ENCODE results near the gene CD79A.
"Not testable (repeated sequence)": the region's sequence is repeated elsewhere in the genome, so short reads cannot be mapped to it uniquely, and the experiment has no call there.

Gene CD79A

GRCh38 chr19:41905273-41906002 is 28.4 kb downstream of the CD79A start:
- DNase-seq (ENCODE audit: low read depth in 2 of 2): no peak

GRCh38 chr19:41906271-41906670 is 29.2 kb downstream of the CD79A start:
- DNase-seq (ENCODE audit: low read depth in 2 of 2): no peak

GRCh38 chr19:41906916-41907680 is 30.0 kb downstream of the CD79A start:
- no peak for DNase-seq (ENCODE audit: low read depth in 2 of 2)

- DNase-seq (ENCODE audit: low read depth in 2 of 2): no peak
These were observed 31.0 kb downstream of the CD79A start for GRCh38 chr19:41907994-41908615.

GRCh38 chr19:41908724-41909464 is 31.8 kb downstream of the CD79A start:
- DNase-seq (ENCODE audit: low read depth in 2 of 2): no peak

- DNase-seq (ENCODE audit: low read depth in 2 of 2): no peak
These were observed 32.6 kb downstream of the CD79A start for GRCh38 chr19:41909706-41910105.

- DNase-seq (ENCODE audit: low read depth in 2 of 2): no peak
These were observed 33.3 kb downstream of the CD79A start for GRCh38 chr19:41910240-41910991.

- DNase-seq (ENCODE audit: low read depth in 2 of 2): no peak
These were observed 34.2 kb downstream of the CD79A start for GRCh38 chr19:41910992-41911888.

- DNase-seq (ENCODE audit: low read depth in 2 of 2): no peak
These were observed 35.0 kb downstream of the CD79A start for GRCh38 chr19:41911889-41912731.

GRCh38 chr19:41912899-41913537 is 35.9 kb downstream of the CD79A start:
- no peak for DNase-seq (ENCODE audit: low read depth in 2 of 2)

GRCh38 chr19:41913538-41914423 is 36.7 kb downstream of the CD79A start:
- no peak for DNase-seq (ENCODE audit: low read depth in 2 of 2)

GRCh38 chr19:41914424-41914834 is 37.4 kb downstream of the CD79A start:
- DNase-seq (ENCODE audit: low read depth in 2 of 2): not testable (repeated sequence)

GRCh38 chr19:41915021-41915775 is 38.1 kb downstream of the CD79A start:
- no peak for DNase-seq (ENCODE audit: low read depth in 2 of 2)

GRCh38 chr19:41915776-41916414 is 38.8 kb downstream of the CD79A start:
- no peak for DNase-seq (ENCODE audit: low read depth in 2 of 2)

GRCh38 chr19:41917676-41918075 is 40.6 kb downstream of the CD79A start:
- DNase-seq (ENCODE audit: low read depth in 2 of 2): no peak

- no peak for DNase-seq (ENCODE audit: low read depth in 2 of 2)
These were observed 41.0 kb downstream of the CD79A start for GRCh38 chr19:41918095-41918494.
